ENCODE results near the gene PTK7. TPM values are rescaled to one million over a fixed set of nuclear protein-coding genes. Genes with fewer than 3 reads are reported as not detected.
"Not testable (repeated sequence)": the region's sequence is repeated elsewhere in the genome, so short reads cannot be mapped to it uniquely, and the experiment has no call there.

Gene PTK7
- total RNA-seq, 6 donors from 2014 or later = 68.6 to 180 (median 89.4) TPM

- 95 to 96% methylated on average over 12 of the region's 12 CpGs for WGBS, 2 donors
- ATAC-seq (ENCODE audit: low FRiP score in 2 of 2) (no peak), DNase-seq (no peak)
- no peaks in the 10 kb centered on the region for H3K27me3 ChIP-seq
- no peak overlapping the region for H3K4me3 ChIP-seq
- H3K4me1 ChIP-seq = no peaks in the 10 kb centered on the region
- no peak for TF ChIP-seq EP300 (IDR thresholded peaks at IDR 0.05)
- TF ChIP-seq CTCF (IDR thresholded peaks at IDR 0.05) = no peak
- no peak overlapping the region for H3K27ac ChIP-seq
- H3K36me3 ChIP-seq = no peaks in the 10 kb centered on the region
- H3K9me3 ChIP-seq = no peaks in the 10 kb centered on the region
Observed at GRCh38 chr6:43107344-43108062, 31.4 kb downstream of the PTK7 start.

DNA sequence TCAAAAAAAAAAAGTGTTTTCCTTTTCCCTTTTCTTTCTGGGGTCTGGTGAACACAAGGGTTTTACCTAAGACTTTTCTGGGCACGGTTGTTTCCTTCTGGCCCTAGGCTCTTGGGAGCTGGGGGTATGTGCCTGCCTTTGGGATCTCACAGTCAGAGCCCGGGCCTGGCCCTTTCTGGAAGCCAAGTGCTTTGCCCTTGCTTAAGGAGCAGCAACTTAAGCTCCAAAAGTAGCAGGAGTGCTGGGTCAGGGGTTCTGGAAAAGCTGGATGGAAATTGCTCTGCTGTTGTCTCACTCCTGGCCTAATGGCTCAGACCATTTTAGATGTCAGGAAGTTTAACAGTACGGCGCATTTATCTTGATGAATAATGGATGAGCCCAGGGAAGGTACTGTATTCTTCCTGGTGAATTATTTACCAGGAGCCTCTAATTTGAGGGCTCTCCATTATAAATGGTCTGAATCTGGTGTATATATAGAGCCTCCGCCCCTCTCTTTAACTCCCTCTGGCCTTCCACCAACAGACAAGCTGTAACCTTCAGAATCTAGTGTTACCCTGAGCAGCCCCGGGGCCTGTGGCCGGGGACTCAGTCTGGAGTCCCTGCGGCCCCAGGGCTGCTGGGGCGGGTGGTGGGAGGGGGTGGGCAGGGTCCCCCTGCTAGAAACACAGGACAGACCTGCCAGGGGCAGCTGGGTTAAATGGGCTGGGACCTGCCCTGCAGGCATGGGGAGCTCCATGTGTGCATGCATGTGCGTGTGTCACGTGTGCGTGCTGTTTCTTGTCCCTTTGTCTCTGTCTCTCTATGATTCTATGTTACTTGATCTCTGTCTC is 37.5 kb downstream of the PTK7 start:
- DNase-seq (no peak), ATAC-seq (ENCODE audit: low FRiP score in 2 of 2) (peak in 1 of 2 donors; percentile 15)
- no peaks in the 10 kb centered on the region for H3K9me3 ChIP-seq
- TF ChIP-seq POLR2A (IDR thresholded peaks at IDR 0.05) = no peak
- TF ChIP-seq EP300 (IDR thresholded peaks at IDR 0.05) = no peak
- no peak for TF ChIP-seq CTCF (IDR thresholded peaks at IDR 0.05)
- TF ChIP-seq POLR2AphosphoS5 (IDR thresholded peaks at IDR 0.05) = no peak
- WGBS, 2 donors = 68 to 72% methylated on average over 9 to 12 of the region's 12 CpGs
- H3K4me1 ChIP-seq = peaks cover 16 to 36% (median 27%) of the 10 kb centered on the region in 4 donors
- H3K4me3 ChIP-seq = no peak overlapping the region
- no peaks in the 10 kb centered on the region for H3K27me3 ChIP-seq
- no peaks in the 10 kb centered on the region for H3K36me3 ChIP-seq
- H3K27ac ChIP-seq = peak overlapping the region; percentile 22 to 84 (median 71)

GRCh38 chr6:43115365-43115764 is 39.3 kb downstream of the PTK7 start:
- TF ChIP-seq CTCF (IDR thresholded peaks at IDR 0.05) (no peak), EP300 (IDR thresholded peaks at IDR 0.05) (no peak), POLR2AphosphoS5 (IDR thresholded peaks at IDR 0.05) (no peak), POLR2A (IDR thresholded peaks at IDR 0.05) (no peak)
- ATAC-seq (ENCODE audit: low FRiP score in 2 of 2) (no peak), DNase-seq (no peak)
- Histone ChIP-seq H3K27ac (peak overlapping the region in 3 of 4 donors; percentile 81 to 84 (median 83)), H3K27me3 (no peaks in the 10 kb centered on the region), H3K9me3 (no peaks in the 10 kb centered on the region), H3K4me1 (peaks cover 19 to 43% (median 27%) of the 10 kb centered on the region in 4 donors), H3K4me3 (no peak overlapping the region), H3K36me3 (no peaks in the 10 kb centered on the region)
- 71 to 88% methylated on average over 5 of the region's 6 CpGs for WGBS, 2 donors

- H3K27me3 ChIP-seq; DNase-seq; ATAC-seq (ENCODE audit: low FRiP score in 2 of 2); H3K36me3 ChIP-seq; H3K9me3 ChIP-seq; H3K4me3 ChIP-seq: not testable (repeated sequence)
- Histone ChIP-seq H3K27ac (peak overlapping the region in 3 of 4 donors; percentile 74 to 83 (median 81)), H3K4me1 (peaks cover 29 to 54% (median 36%) of the 10 kb centered on the region in 4 donors)
- WGBS, 2 donors = 92 to 96% methylated on average over 8 of the region's 8 CpGs
Observed at GRCh38 chr6:43117466-43117865, 41.4 kb downstream of the PTK7 start.

DNA sequence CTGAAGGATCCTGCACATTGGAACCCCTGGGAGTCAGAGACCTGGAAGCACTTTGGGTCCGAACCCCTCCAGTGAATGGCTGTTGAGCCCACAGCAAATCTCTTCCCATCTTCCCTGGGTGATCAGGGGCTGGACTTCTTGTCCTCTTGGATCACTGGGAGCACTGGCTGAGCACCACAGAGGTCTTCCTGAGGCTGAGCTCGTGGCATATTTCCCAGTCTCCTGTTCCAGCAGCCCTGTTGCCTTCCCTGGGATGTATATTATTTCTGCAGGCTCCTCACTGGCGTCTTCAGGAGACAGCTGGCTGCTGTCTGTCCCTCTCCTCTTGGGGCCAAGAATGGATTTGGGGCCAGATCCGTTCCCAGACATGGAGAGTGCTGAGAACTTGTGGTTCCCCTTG is 43.4 kb downstream of the PTK7 start:
- peak overlapping the region in 3 of 4 donors; percentile 40 to 67 (median 47) for H3K27ac ChIP-seq

More for the DNA sequence above, 43.4 kb downstream of the PTK7 start:
- Histone ChIP-seq H3K27me3 (no peaks in the 10 kb centered on the region), H3K36me3 (no peaks in the 10 kb centered on the region), H3K4me3 (no peak overlapping the region), H3K9me3 (no peaks in the 10 kb centered on the region), H3K4me1 (peaks cover 23 to 53% (median 40%) of the 10 kb centered on the region in 4 donors)
- WGBS, 2 donors = 76 to 86% methylated on average over 2 to 4 of the region's 4 CpGs
- TF ChIP-seq CTCF (IDR thresholded peaks at IDR 0.05) = no peak
- no peak for TF ChIP-seq EP300 (IDR thresholded peaks at IDR 0.05)
- TF ChIP-seq POLR2AphosphoS5 (IDR thresholded peaks at IDR 0.05) = no peak
- no peak for DNase-seq
- no peak for ATAC-seq (ENCODE audit: low FRiP score in 2 of 2)
